A549 (cell line): Measurements from ENCODE around the gene FBXO48.

Experiments used
- TF ChIP-seq, protein P1 (sequence below): fragments of >200 bp; sonication (Bioruptor Twin); formaldehyde crosslinking; IDR thresholded peaks from 3 replicates; pipeline ENCODE4 v1.5.1; 2016
- TF ChIP-seq, protein P2 (sequence below): fragments of 150-350 bp; IDR thresholded peaks from 2 replicates; pipeline ENCODE4 v1.6.1; 2014; ENCODE audit warnings: low read depth, mild to moderate bottlenecking, low read length

DNA sequence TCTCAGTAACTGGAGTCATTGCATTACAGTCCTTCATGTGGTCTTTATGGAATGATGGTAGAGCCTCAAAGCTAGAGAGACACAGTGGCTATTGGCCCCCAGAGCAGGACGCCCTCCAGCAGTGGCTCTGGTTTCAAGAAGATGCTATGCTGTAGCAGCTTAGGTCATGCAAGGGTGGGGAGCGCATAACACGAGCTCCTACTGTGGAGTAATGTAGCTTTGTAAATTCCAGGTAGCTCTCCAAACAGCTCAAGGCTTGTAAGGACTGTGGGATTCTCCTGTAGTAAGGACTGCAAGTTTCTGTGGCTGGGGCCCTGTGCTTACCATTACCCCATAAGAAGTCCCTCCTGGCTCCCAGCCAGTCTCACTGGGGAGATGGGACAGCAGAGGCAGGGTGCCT lies 15.9 kb upstream of the FBXO48 start:
- TF ChIP-seq, protein P1, sequence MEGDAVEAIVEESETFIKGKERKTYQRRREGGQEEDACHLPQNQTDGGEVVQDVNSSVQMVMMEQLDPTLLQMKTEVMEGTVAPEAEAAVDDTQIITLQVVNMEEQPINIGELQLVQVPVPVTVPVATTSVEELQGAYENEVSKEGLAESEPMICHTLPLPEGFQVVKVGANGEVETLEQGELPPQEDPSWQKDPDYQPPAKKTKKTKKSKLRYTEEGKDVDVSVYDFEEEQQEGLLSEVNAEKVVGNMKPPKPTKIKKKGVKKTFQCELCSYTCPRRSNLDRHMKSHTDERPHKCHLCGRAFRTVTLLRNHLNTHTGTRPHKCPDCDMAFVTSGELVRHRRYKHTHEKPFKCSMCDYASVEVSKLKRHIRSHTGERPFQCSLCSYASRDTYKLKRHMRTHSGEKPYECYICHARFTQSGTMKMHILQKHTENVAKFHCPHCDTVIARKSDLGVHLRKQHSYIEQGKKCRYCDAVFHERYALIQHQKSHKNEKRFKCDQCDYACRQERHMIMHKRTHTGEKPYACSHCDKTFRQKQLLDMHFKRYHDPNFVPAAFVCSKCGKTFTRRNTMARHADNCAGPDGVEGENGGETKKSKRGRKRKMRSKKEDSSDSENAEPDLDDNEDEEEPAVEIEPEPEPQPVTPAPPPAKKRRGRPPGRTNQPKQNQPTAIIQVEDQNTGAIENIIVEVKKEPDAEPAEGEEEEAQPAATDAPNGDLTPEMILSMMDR: no peak
- TF ChIP-seq, protein P2, sequence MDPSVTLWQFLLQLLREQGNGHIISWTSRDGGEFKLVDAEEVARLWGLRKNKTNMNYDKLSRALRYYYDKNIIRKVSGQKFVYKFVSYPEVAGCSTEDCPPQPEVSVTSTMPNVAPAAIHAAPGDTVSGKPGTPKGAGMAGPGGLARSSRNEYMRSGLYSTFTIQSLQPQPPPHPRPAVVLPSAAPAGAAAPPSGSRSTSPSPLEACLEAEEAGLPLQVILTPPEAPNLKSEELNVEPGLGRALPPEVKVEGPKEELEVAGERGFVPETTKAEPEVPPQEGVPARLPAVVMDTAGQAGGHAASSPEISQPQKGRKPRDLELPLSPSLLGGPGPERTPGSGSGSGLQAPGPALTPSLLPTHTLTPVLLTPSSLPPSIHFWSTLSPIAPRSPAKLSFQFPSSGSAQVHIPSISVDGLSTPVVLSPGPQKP: no peak
